OCI-LY1 (cell line): ENCODE data around the gene FOXK1.

Experiments used
- CTCF ChIP-seq: fragments of 200-600 bp; sonication (generic), shearing (Covaris generic); IDR thresholded peaks from 2 replicates; pipeline ENCODE4 v1.5.1; 2017; ENCODE audit warnings: mild to moderate bottlenecking, antibody characterized with exemption, low read length, moderate library complexity, mixed read lengths
- EZH2 ChIP-seq: fragments of 200-600 bp; sonication (generic), shearing (Covaris generic); IDR thresholded peaks from 2 replicates; pipeline ENCODE4 v1.8.0; 2017; ENCODE audit warnings: borderline replicate concordance, mixed run types, mild to moderate bottlenecking, antibody characterized with exemption, low read length, moderate library complexity, mixed read lengths

- TF ChIP-seq CTCF (no peak), EZH2 (no peak)
Measured at GRCh38 chr7:4819560-4820404, 137.7 kb downstream of the FOXK1 start.
